Measurements from ENCODE around the gene CACNA1C.

Gene CACNA1C

GRCh38 chr12:2332236-2332635 lies 279.4 kb downstream of the CACNA1C start:
- no peak for DNase-seq

- no peak for DNase-seq
These were observed 280.2 kb downstream of the CACNA1C start for GRCh38 chr12:2332947-2333346.

DNA sequence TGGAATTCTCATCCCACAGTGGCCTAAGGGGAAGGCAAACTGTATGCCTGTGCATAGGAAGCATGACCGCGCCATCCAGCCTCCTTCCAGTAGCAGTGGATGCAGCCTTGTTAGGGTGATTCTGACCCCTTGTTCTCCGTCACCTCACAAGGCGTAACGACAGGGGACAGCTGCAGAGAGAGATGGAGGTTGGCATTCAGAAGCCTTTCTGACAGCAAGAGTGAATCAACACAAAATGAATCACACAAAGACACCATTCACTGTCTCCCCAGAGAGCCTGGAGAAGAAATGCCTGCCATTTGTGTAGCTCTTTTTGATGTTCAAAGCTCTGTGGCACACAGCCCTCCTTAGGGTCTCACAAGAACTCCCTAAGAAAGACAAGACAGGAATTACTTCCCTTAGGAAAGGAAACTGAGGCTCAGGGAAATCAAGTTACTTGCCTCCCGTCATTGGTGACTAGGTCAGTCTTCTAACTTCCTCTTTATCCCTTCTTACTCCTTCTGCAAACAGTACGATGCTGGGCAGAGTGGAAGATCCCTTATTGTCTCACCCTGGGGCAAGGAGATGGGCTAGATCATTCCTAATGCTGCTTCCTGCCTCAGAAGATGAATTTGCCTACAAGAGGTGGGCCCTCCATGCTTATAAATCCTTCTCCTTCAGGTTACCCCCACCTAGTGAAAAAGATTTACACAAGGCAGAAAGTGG lies 280.9 kb downstream of the CACNA1C start:
- DNase-seq: no peak

- DNase-seq: no peak
These were observed 281.5 kb downstream of the CACNA1C start for GRCh38 chr12:2334271-2334670.

DNA sequence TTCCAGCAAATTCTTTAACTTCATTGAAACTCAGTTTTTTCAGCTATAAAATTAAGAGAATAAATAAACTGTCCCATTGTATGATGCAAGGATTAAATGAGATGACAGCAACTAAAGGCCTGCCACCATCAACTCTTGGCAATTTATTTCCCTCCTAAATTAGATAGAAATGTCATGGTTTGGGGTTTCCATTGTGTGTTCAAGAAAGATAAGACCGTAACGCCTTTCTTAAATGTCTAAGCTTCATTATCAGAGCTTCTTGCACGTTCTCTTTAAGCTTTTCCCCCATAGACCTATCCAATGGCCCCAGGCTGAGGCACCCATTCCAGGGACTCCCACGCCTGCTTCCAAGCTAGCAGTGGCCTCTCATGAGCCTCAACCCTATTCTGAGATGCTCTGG lies 281.9 kb downstream of the CACNA1C start:
- DNase-seq: no peak

- no peak for DNase-seq
These were observed 282.3 kb downstream of the CACNA1C start for GRCh38 chr12:2335109-2335508.

- no peak for DNase-seq
These were observed 282.7 kb downstream of the CACNA1C start for GRCh38 chr12:2335513-2335912.

DNA sequence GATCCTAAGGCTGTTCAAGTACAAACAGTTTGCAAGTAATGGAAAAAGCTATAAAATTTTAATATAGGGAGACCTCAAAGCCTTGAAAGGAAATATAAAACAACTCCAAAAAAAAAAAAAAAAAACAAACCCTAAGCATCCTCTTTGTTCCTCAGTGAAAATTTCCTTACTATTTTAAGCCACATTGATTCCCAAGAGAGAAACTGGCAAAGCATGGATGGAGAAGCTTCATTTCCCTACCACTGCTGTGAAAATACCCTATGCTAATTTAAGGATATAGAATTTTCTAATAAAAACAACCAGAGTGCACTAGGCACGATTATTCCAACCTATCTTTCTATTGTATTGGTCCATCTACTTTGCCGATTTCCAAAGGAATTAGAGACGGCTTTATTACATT lies 283.1 kb downstream of the CACNA1C start:
- DNase-seq: no peak

- no peak for DNase-seq
These were observed 283.6 kb downstream of the CACNA1C start for GRCh38 chr12:2336409-2336829.

DNA sequence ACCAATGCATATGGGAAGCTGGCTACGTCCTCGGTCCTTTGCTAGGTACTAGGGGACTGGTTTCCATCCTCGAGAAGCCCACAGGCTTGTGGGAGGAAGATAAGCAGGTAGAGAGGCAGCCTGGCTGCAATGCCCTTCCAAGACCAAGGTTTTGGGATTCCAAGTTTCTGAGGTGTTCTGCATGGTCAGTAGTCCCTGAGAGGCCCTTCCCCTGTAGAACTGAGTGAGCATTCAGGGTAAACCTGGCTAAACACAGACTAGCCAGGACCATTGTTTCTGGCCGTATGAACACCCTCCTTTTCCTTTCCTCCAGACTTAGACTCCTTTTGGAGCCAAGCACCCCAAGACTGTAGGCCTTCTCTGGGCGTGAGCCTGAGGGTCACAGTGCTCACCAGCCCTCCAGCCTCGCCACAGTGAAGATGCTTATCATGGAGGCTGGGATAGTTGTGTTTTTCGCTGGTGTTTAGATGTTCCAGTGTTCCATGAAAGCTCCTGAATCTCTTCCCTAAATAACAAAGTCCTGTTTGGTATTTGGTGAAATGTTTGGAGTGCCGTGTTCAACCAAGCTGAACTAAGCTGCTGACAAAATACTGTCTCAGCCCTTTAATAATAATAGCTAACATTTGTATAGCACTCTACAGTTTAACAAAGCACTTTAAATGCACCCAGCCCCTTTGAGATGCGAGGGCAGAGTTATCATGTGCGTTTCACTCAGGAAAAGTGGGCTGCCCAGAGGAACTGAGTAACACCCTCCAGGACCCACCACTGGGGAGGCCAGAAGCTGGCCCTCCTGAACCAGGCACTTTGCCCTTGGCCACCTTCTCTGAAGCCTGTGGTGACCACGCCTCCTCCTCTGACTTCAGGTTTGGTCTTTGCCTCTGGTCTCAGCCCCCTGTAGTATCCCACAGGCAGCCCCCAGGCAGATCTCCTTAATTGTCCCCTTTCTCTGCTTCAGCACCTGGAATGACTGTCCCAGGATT lies 284.5 kb downstream of the CACNA1C start:
- no peak for DNase-seq

DNA sequence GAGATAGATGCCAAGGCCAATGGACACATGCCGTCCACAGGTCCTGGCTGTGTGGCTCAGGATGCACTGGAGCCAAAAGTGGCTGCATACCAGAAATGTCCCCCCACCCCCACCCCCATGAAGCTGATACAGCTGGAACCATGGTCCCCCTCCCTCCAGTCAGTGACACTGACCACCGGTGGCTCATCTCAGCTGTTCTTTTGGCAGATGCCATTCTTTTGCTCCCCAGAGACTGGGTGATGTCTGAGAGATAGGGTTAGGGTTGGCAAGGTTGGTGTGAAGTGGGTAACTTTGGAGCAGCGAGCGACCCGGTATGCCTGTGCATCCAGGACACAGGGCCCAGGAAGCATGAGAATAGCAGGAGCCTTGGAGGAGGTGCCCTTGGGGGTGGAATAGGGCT lies 285.6 kb downstream of the CACNA1C start:
- DNase-seq: no peak

GRCh38 chr12:2338991-2339431 lies 286.2 kb downstream of the CACNA1C start:
- DNase-seq: no peak

- DNase-seq: no peak
These were observed 288.4 kb downstream of the CACNA1C start for GRCh38 chr12:2341051-2341751.

- DNase-seq: no peak
These were observed 289.1 kb downstream of the CACNA1C start for GRCh38 chr12:2341871-2342270.

DNA sequence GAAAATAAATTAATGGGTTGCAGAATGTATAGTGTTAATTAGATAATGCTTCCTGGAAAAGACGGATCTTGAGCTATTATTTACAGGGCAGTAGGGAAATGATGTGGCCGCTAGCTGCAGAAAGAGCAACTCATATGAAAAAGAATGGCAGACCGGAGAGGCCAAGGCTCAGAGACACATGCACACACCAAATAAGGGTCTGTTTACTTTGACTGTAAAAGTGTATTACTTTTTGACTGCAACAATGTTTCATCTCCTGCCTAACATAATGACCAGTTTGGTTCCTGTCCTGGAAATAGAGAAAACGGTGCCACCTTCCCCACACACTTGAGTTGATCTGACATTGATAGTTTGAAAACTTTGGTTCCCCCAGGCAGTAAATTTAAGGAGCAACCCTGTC lies 290.9 kb downstream of the CACNA1C start:
- no peak for DNase-seq

DNA sequence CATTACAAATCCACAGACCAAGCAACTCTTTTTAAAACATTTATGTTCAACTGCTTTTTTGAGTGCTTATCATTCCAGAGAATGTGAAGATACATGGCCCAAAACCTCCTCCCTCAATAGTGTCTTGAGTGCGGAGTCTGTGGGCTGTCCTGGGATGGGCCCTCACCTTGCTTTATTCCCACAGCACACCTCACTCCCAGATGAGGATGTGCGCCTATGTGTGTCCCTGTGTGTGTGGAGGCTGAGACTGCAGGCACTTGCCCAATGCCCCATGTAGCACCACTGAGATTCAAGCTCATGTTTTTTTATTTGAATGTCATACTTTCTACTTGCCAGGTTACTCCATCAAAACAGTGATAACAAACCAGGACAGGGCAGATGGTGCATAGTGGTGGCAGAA lies 291.7 kb downstream of the CACNA1C start:
- no peak for DNase-seq

GRCh38 chr12:2344885-2345284 lies 292.1 kb downstream of the CACNA1C start:
- DNase-seq: no peak

- DNase-seq: no peak
These were observed 293.1 kb downstream of the CACNA1C start for GRCh38 chr12:2345902-2346301.

DNA sequence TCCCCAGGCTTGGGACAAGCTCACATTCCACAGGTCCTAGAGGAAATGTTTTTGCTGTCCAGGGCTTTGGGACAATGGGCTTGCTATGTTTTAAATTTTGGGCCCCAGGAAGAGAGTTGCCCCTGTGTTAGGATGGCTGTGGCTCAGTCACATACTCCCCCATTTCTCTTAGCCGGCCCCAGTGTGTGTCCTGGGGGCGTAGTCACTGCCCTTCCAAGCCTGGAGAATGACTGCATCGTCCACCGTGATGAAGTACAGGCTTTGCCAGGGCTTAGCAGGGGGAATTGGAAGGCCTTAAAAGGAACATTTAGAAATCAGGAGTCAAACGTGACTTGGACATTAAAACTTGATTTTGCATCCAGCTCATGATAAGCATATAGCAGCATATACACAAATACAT lies 293.6 kb downstream of the CACNA1C start:
- DNase-seq: no peak

DNA sequence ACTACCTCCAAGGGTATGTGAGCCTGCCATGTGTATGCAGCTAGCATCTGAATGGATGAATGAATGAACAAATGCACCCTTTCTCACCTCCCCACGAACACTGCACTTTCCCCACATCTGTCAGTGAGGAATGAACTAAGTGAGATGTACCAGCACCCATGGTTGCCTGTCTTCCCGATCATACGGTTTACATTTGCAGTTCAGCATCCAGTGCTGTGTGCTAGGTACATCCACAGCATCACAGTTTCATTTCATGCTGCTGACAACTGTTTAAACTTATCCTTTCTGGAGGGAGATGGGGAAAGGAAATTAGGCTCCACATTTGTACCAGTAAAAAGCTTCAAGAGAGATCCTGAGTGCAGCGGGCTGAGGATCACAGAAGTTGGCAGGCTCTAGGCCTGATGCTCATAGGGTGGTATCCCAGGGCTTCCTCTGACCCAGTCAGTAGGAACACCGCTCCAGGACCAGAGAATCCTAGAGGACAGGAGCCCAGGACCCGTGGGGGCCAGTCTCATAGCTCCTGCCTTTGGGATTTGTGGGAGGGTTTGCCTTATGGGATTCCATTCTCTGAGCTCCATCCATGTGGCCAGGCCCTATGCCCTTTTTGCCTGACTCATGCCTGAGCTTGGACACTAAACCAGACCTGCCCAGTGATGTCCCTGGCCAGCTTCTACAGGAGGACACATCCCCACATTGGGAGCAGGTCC lies 294.5 kb downstream of the CACNA1C start:
- DNase-seq: no peak

GRCh38 chr12:2347844-2348481 lies 295.2 kb downstream of the CACNA1C start:
- DNase-seq: no peak

GRCh38 chr12:2348482-2348852 lies 295.7 kb downstream of the CACNA1C start:
- no peak for DNase-seq
